HL-60/S4 treated with phorbol 12-myristate 13-acetate at 8.2 ng/mL for 4 days and 3 days (cell line): ENCODE results near the gene ZNF532.

Source experiments
- in situ Hi-C: fragments of 300-500 bp; cut with MboI; formaldehyde crosslinking; loops from 2 replicates; pipeline ENCODE4 v1.15.0; 2022; ENCODE audit warnings: low sequenced_read_pairs

ZNF532 gene

GRCh38 chr18:58941426-58942099 is 76.9 kb downstream of the ZNF532 start:
- in situ Hi-C loops = no loop called here

- in situ Hi-C loops = no loop called here
These were observed 79.2 kb downstream of the ZNF532 start for GRCh38 chr18:58943896-58944295.

DNA sequence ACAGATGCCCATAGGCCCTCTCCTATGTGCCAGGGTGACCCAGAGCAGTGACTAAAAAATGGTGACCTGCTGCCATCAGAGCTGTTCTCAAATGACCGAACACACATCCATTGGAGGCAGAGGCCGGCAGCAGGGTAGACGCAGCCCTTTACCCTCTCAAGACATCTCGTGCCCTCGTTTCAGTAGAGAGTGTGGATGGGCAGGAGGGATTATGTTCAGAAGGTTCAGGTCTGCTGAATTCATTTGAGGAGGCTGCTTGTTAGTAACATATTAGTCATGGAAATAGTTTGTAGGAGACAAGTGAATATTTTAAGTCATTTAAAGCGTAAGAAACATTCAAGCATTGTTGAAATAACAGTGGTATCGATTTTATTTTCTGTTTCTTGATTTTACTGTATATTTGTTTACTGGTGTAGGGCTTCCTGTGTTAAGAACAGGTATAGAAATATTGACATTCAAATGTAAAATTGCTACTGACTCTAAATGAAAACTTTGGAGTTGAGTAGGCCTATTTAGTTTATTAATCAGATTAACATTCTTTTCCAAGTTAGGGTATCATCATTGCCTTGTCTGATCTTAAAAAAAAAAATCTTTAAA is 82.6 kb downstream of the ZNF532 start:
- in situ Hi-C loops = no loop called here

- in situ Hi-C loops = no loop called here
These were observed 84.4 kb downstream of the ZNF532 start for GRCh38 chr18:58949031-58949430.

DNA sequence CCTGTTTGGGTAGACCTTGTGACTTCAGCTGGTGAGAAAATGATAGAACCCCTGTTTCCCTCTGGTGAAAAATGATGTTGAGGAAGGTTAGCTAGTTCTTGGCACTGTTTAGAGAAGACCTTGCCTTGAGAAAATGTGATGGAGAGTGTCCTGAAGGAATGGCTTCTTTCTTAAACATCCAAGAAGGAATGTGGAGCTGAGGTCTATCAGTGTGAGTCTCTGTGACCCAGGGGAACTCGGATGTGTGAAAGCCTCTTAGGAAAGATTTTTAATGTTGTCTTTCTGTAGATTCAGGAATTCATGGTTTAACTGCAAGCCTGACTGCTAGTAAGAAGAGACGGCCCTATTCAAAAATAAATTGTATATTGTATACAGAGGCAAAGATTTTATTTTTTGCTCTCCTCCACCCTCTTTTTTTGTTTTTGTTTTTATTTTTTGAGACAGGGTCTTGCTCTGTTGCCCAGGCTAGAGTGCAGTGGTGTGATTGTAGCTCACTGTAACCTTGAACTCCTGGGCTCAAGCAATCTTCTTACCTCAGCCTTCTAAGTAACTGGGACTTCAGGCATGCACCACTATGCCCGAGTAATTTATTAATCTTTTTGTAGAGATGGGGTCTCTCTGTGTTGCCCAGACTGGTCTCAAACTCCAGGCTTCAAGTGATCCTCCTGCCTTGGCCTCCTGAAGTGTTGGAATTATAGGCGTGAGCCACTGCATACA is 87.5 kb downstream of the ZNF532 start:
- in situ Hi-C loops = no loop called here

DNA sequence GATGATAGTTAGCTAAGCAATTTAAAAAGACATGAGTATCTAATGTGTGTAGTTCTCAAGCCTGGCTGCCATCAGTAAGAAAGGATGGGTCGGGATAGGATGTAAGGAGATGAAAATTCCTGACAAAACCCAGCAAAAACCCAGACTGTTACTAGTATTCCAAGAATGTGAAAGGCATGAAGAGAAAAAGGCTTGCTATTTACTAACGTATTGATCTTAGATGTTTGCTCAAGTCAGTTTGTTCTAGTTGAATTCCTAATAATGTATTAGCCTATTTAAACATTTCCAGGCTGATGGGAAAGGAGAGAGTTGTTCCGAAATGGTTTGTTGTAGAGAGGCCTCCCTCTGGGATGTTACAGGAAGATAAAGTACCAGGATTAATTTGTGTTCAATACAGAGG is 88.2 kb downstream of the ZNF532 start:
- in situ Hi-C loops = no loop called here

DNA sequence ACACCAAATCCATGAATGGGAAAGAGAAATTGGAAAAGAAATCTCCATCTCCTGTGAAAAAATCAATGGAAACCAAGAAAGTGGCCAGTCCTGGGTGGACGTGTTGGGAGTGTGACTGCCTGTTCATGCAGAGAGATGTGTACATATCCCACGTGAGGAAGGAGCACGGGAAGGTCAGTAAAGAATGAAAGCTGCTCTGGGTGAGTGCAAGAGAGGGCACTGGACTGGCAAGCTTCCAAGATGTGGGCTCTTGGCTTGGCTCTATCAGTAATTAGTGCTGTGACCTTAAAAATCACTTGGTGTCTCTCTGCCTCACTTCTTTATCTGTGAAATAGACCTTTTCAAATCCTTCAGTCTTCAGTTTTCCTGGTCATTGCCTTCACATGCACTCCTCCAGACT is 89.0 kb downstream of the ZNF532 start:
- in situ Hi-C loops = no loop called here

- in situ Hi-C loops = no loop called here
These were observed 90.3 kb downstream of the ZNF532 start for GRCh38 chr18:58955001-58955400.

DNA sequence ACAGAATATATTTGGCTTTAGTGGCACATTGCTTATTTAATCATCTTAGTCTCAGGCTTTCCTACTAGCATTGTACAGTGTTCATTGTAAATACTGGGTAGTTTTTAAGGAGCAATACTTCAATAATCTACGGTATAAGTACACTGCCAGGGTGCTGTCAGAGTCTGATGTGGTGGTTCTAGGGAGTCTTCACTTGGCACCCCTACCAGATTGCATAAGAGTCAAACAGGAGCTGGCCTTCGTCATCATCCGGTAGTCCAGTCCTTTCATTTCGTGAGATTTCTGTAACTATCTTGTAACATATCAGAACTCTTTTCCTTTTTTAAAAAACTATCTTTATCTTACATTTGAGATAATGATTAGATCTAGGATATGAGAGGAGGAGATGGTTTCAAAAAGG is 91.1 kb downstream of the ZNF532 start:
- in situ Hi-C loops = no loop called here

- in situ Hi-C loops = no loop called here
These were observed 94.0 kb downstream of the ZNF532 start for GRCh38 chr18:58958628-58959027.

GRCh38 chr18:58960508-58960907 is 95.8 kb downstream of the ZNF532 start:
- in situ Hi-C loops = no loop called here

- in situ Hi-C loops = no loop called here
These were observed 96.5 kb downstream of the ZNF532 start for GRCh38 chr18:58960946-58961722.

DNA sequence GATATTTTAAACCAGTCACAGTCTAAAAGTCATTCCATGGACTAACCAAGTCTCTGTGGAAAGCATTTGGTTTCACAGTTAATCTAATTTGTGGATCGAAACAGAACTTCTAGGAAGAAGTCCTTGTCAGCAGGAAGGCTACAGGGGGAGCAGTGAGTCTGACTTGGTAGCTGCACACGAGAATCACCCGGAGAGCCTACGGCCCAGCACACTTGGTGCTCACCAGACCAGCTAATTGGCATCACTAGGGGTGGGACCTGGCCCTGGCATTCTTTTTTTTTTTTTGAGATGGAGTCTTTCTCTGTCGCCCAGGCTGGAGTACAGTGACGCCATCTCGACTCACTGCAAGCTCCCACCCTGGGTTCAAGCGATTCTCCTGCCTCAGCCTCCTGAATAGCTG is 97.7 kb downstream of the ZNF532 start:
- in situ Hi-C loops = no loop called here

- in situ Hi-C loops = no loop called here
These were observed 100.8 kb downstream of the ZNF532 start for GRCh38 chr18:58965291-58966004.

DNA sequence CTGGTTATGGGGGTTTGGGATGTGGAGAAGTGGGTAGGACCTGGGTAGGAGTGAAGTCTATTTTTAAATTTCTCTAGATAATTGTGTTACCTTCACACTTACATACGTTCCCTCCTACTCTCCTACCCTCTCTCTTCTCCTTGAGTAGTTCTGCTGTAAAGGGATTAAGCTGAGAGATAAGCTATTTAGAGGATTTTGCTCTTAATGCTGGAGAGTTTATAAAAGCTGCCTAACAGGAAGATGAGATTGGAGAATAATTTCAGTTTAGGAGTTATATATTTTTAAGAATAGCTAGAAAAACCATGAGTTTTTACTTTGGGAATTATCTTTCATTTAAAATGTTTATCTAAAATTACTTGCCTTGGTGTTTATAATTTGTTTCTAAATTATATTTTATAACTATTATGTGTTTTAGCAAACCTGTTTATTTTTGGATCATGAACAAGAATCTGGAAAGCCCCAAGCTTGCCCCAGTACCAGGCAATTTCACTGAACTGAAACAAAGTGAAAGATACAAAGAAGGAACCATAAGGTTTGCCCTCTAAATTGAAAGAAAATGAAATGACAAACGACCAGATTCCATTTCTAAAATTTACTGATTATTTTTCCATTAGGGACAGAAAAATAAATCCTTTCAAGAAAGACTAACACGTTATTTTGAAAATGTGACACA is 101.5 kb downstream of the ZNF532 start:
- in situ Hi-C loops = no loop called here

DNA sequence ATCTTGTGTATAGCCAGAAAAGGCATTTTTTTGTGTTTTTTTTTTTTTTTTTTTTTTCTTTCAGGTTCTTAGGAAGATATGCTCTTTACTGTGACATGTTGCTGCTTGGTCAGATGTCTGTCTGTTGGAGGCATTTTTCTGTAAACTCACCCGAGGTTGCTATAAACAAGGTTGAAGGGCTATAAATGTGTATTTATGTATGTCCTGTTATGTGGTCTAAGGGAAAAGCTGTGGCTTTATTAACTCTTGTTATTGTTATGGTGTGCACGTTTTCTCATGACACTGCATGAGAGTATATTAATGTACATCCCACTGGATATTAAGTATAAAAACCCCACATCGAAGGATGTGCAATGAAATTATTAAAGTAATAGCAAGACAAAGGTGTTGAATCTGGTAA is 102.0 kb downstream of the ZNF532 start:
- in situ Hi-C loops = no loop called here

GRCh38 chr18:58967751-58968254 is 103.1 kb downstream of the ZNF532 start:
- in situ Hi-C loops = no loop called here

GRCh38 chr18:58970943-58971790 is 106.5 kb downstream of the ZNF532 start:
- in situ Hi-C loops = no loop called here

GRCh38 chr18:58975296-58975695 is 110.6 kb downstream of the ZNF532 start:
- in situ Hi-C loops = no loop called here
